Measurements from ENCODE around the gene NUTF2. TPM values are rescaled to one million over a fixed set of nuclear protein-coding genes. Genes with fewer than 3 reads are reported as not detected.

Gene NUTF2
- polyA plus RNA-seq, 3 donors = 64.2 to 104 (median 90.3) TPM

- TF ChIP-seq CTCF (IDR thresholded peaks at IDR 0.05) = no peak
- peak overlapping the region in 6 of 7 donors; percentile 68 to 92 (median 88) for H3K27ac Mint-ChIP-seq
- no peaks in the 10 kb centered on the region for H3K27me3 ChIP-seq (ENCODE audit: control insufficient read depth in 2 of 2, insufficient read depth in 2 of 2, low read length in 2 of 2)
- no peak for DNase-seq
- peaks cover 26% of the 10 kb centered on the region for H3K4me1 Mint-ChIP-seq
- intact Hi-C loops (cut with micrococcal nuclease) = no loop called here
- WGBS (ENCODE audit: insufficient coverage) = 92% methylated on average over 4 of the region's 5 CpGs
- peaks cover 0 to 2% (median 0%) of the 10 kb centered on the region in 7 donors for H3K9me3 Mint-ChIP-seq
- no peak overlapping the region for H3K4me3 Mint-ChIP-seq
- no peaks in the 10 kb centered on the region for H3K9me3 ChIP-seq (replicated peaks in 1 of 2; ENCODE audit: control insufficient read depth in 1 of 2, insufficient read depth in 1 of 2, low read length in 2 of 2)
- peaks cover 58% of the 10 kb centered on the region for H4K20me1 ChIP-seq (ENCODE audit: insufficient read depth, low read length)
- peaks cover 14 to 20% of the 10 kb centered on the region in 2 donors for H3K36me3 ChIP-seq (replicated peaks in 1 of 2; ENCODE audit: control insufficient read depth in 1 of 2, insufficient read depth in 2 of 2, low read length in 2 of 2)
- H3K4me3 ChIP-seq (replicated peaks in 1 of 3; ENCODE audit: low read depth in 2 of 3, low read length in 3 of 3) = no peak overlapping the region
- peak overlapping the region in 1 of 2 donors; percentile 66 for H3K27ac ChIP-seq (ENCODE audit: low read depth in 1 of 2, low read length in 2 of 2)
- peaks cover 4 to 12% of the 10 kb centered on the region in 2 donors for H3K4me1 ChIP-seq (ENCODE audit: control insufficient read depth in 1 of 2, insufficient read depth in 2 of 2, low read length in 2 of 2)
- peak overlapping the region; percentile 0 for H3K9ac ChIP-seq (ENCODE audit: insufficient read depth, low read length, poor library complexity, severe bottlenecking)
- H3K36me3 Mint-ChIP-seq = peaks cover 16 to 17% of the 10 kb centered on the region in 2 donors
- H2AFZ ChIP-seq (ENCODE audit: insufficient read depth, low read depth, low read length, poor library complexity, severe bottlenecking) = no peak overlapping the region
- H3K79me2 ChIP-seq (ENCODE audit: insufficient read depth, low read length) = peaks cover 96% of the 10 kb centered on the region
- no peak overlapping the region for H3K4me2 ChIP-seq (replicated peaks; ENCODE audit: extremely low read depth, low read length, poor library complexity, severe bottlenecking)
- H3K27me3 Mint-ChIP-seq (ENCODE audit: low read depth in 3 of 3) = no peaks in the 10 kb centered on the region
Observed at GRCh38 chr16:67856927-67857546, 10.3 kb downstream of the NUTF2 start.

GRCh38 chr16:67857547-67858233, 11.0 kb downstream of the NUTF2 start:
- Histone ChIP-seq H3K4me3 (replicated peaks in 1 of 3; ENCODE audit: low read depth in 2 of 3, low read length in 3 of 3) (no peak overlapping the region), H3K4me2 (replicated peaks; ENCODE audit: extremely low read depth, low read length, poor library complexity, severe bottlenecking) (no peak overlapping the region), H2AFZ (ENCODE audit: insufficient read depth, low read depth, low read length, poor library complexity, severe bottlenecking) (no peak overlapping the region), H4K20me1 (ENCODE audit: insufficient read depth, low read length) (peaks cover 58% of the 10 kb centered on the region), H3K79me2 (ENCODE audit: insufficient read depth, low read length) (peaks cover 96% of the 10 kb centered on the region), H3K36me3 (replicated peaks in 1 of 2; ENCODE audit: control insufficient read depth in 1 of 2, insufficient read depth in 2 of 2, low read length in 2 of 2) (peaks cover 14 to 26% of the 10 kb centered on the region in 2 donors), H3K27ac (ENCODE audit: low read depth in 1 of 2, low read length in 2 of 2) (peak overlapping the region in 1 of 2 donors; percentile 66), H3K9ac (ENCODE audit: insufficient read depth, low read length, poor library complexity, severe bottlenecking) (peak overlapping the region; percentile 0), H3K9me3 (replicated peaks in 1 of 2; ENCODE audit: control insufficient read depth in 1 of 2, insufficient read depth in 1 of 2, low read length in 2 of 2) (no peaks in the 10 kb centered on the region), H3K4me1 (ENCODE audit: control insufficient read depth in 1 of 2, insufficient read depth in 2 of 2, low read length in 2 of 2) (peaks cover 4 to 12% of the 10 kb centered on the region in 2 donors), H3K27me3 (ENCODE audit: control insufficient read depth in 2 of 2, insufficient read depth in 2 of 2, low read length in 2 of 2) (no peaks in the 10 kb centered on the region)
- Mint-ChIP-seq H3K36me3 (peaks cover 16 to 21% of the 10 kb centered on the region in 2 donors), H3K27me3 (ENCODE audit: low read depth in 3 of 3) (no peaks in the 10 kb centered on the region), H3K4me1 (peaks cover 26% of the 10 kb centered on the region), H3K27ac (peak overlapping the region; percentile 68 to 92 (median 87)), H3K9me3 (peaks cover 0 to 2% (median 0%) of the 10 kb centered on the region in 7 donors), H3K4me3 (no peak overlapping the region)
- no CpG with 5 or more reads among the region's 3 CpGs for WGBS (ENCODE audit: insufficient coverage)
- peak in 2 of 3 donors; percentile 43 to 66 for DNase-seq
- intact Hi-C loops (cut with micrococcal nuclease) = no loop called here
- TF ChIP-seq CTCF (IDR thresholded peaks at IDR 0.05) = no peak
